ENCODE results near the gene NADK. TPM values are rescaled to one million over a fixed set of nuclear protein-coding genes. Genes with fewer than 3 reads are reported as not detected.

Gene NADK
- total RNA-seq, 2 donors from 2014 or later = 54.8 to 61.5 TPM

DNA sequence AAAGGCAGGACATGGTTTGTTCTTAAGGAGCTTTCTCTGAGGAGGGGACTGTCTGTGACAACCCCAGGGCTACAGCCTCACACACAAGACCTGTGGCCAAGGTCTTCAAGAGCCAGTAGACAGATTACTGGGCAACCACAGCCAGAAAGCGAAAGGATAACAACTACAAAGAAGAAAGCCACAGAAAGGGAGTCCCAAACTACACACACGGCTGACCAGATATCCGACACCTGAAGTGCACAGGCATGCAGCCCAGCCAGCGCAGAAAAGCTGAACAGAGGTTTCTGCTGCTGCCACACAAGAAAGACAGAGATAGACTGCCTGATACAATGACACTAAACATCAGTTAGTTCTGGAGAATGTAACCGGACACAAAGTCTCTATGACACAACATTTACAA is 21.4 kb upstream of the NADK start:
- H3K9me3 ChIP-seq (ENCODE audit: control insufficient read depth, low read length, poor library complexity, severe bottlenecking) = no peaks in the 10 kb centered on the region
- no peak for ATAC-seq
- peaks cover 24% of the 10 kb centered on the region for H3K4me1 Mint-ChIP-seq
- H3K4me3 Mint-ChIP-seq = no peak overlapping the region
- peaks cover 9% of the 10 kb centered on the region for H3K36me3 Mint-ChIP-seq (ENCODE audit: low read depth)
- no peaks in the 10 kb centered on the region for H3K27me3 Mint-ChIP-seq
- no peak for DNase-seq
- H3K27ac Mint-ChIP-seq = peak overlapping the region; percentile 68

DNA sequence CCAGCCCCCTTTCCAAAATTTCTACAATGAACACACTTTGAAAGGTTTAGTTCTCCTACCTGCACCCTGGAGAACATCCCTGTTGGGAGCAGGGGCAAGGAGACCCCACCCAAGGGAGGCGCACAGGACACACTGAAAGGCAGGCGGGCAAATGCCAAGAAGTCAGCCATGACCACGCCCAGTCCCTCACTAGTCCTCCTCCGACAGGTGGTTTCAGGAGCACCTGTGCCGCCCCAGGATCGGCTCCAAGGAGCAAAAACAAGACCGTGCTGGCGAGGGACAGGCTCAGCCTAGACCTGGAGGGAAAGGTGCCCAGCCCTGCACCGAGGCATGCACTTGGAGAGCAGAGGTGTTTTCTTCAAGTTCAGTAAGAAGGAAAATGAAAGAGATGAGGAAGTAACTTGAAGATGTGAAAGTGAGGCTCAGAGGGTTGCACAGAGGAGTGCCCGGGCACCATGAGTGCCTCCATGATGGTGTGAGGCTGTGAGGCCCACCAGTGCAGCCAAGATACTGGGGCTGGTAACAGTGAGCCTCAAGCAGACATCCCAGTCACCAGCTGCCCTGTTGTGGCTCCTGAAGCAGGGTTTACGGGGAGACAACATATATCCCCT is 19.6 kb upstream of the NADK start:
- H3K36me3 Mint-ChIP-seq (ENCODE audit: low read depth) = peaks cover 9% of the 10 kb centered on the region
- H3K27ac Mint-ChIP-seq = no peak overlapping the region
- no peak for DNase-seq
- peak; percentile 32 for ATAC-seq
- H3K4me1 Mint-ChIP-seq = peaks cover 22% of the 10 kb centered on the region
- H3K9me3 ChIP-seq (ENCODE audit: control insufficient read depth, low read length, poor library complexity, severe bottlenecking) = no peaks in the 10 kb centered on the region
- H3K27me3 Mint-ChIP-seq = no peaks in the 10 kb centered on the region
- peak overlapping the region; percentile 55 for H3K4me3 Mint-ChIP-seq

- Mint-ChIP-seq H3K36me3 (ENCODE audit: low read depth) (peaks cover 6% of the 10 kb centered on the region), H3K27ac (peak overlapping the region; percentile 43), H3K27me3 (no peaks in the 10 kb centered on the region), H3K4me1 (peaks cover 14% of the 10 kb centered on the region), H3K4me3 (no peak overlapping the region)
- ATAC-seq (peak; percentile 41), DNase-seq (no peak)
- H3K9me3 ChIP-seq (ENCODE audit: control insufficient read depth, low read length, poor library complexity, severe bottlenecking) = no peaks in the 10 kb centered on the region
Observed at GRCh38 chr1:1796466-1796865, 18.2 kb upstream of the NADK start.

DNA sequence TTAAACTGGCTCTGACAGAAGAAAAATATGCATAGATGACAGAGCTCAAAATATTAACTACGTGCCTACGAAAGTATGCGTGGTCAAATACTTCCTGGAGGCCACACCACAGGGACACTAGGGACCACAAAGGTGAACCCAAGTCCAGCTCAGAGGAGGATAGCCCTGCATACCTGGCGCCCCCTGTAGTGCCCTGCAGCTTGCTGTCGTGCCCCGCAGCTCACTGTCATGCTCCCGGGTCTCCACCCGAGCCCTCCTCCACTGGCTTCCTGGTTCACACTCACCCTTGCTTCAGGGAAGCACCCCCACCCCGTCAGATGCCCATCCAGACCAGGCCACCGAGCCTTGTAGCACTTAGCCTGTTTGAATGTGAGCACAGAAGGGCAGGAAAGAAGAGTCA is 16.7 kb upstream of the NADK start:
- ATAC-seq = no peak
- DNase-seq = no peak
- no peaks in the 10 kb centered on the region for H3K9me3 ChIP-seq (ENCODE audit: control insufficient read depth, low read length, poor library complexity, severe bottlenecking)
- Mint-ChIP-seq H3K4me1 (peaks cover 9% of the 10 kb centered on the region), H3K36me3 (ENCODE audit: low read depth) (peaks cover 6% of the 10 kb centered on the region), H3K27ac (no peak overlapping the region), H3K27me3 (no peaks in the 10 kb centered on the region), H3K4me3 (peak overlapping the region; percentile 36)

GRCh38 chr1:1793481-1794244 is 15.4 kb upstream of the NADK start:
- H3K27me3 Mint-ChIP-seq = no peaks in the 10 kb centered on the region
- DNase-seq = no peak
- peaks cover 11% of the 10 kb centered on the region for H3K36me3 Mint-ChIP-seq (ENCODE audit: low read depth)
- peak overlapping the region; percentile 66 for H3K27ac Mint-ChIP-seq
- ATAC-seq = no peak
- no peaks in the 10 kb centered on the region for H3K9me3 ChIP-seq (ENCODE audit: control insufficient read depth, low read length, poor library complexity, severe bottlenecking)
- peaks cover 9% of the 10 kb centered on the region for H3K4me1 Mint-ChIP-seq
- H3K4me3 Mint-ChIP-seq = no peak overlapping the region

DNA sequence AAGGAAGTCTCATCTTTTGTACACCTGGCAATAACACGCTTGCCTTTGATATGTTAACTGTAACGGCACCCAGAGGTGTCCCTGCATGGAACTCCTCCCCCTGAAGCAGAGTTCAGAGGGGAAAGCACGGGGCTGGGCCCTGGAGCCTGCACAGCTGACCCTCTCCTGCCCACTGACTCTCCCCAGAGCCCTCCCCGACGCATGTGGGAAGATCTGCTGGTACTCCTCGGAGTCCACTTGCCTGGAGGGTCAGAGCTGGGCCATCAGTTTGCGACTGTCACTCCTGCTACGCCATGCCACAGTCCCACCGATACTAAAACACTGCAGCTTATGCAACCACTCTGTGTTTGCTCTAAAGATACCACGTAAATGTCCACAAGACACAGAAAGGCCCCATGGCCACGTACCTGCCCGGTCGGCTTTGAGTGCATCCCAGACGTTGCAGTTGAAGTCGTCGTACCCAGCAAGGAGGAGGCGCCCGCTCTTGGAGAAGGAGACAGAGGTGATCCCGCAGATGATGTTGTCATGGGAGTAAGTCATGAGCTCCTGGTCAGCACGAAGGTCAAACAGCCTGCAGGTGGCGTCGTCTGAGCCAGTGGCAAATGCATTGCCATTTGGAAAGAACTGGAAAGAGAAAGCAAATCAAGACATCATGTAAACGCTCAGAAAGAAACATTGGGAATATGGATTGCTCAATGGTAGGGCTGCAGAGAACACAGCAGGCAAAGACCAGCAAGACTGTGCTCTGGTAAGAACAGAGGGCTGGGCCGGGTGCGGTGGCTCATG is 10.6 kb upstream of the NADK start:
- no peak for ATAC-seq
- peaks cover 11% of the 10 kb centered on the region for H3K36me3 Mint-ChIP-seq (ENCODE audit: low read depth)
- peaks cover 6% of the 10 kb centered on the region for H3K4me1 Mint-ChIP-seq
- no peak overlapping the region for H3K27ac Mint-ChIP-seq
- no peaks in the 10 kb centered on the region for H3K9me3 ChIP-seq (ENCODE audit: control insufficient read depth, low read length, poor library complexity, severe bottlenecking)
- no peak overlapping the region for H3K4me3 Mint-ChIP-seq
- H3K27me3 Mint-ChIP-seq = no peaks in the 10 kb centered on the region
- no peak for DNase-seq

DNA sequence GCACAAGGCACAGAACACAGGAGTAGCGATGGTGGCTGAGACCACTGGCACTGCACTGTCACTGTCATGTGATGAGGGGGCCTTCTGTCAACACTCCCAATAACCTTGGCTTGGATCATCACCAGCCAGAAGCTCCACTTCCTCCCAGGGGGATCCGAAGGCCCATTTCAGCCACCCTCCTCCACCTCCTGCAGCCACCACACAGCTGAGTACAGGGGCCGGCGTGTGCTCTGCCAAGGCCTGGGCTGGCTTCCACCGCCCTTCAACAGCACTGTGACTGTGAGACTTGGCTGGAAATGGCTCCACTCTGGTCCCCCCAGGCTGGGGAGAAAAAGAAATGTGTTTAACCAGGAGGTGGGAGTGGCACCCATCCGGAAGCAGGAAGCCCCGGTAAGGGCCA is 9.9 kb upstream of the NADK start:
- ATAC-seq = no peak
- H3K27ac Mint-ChIP-seq = no peak overlapping the region
- H3K4me3 Mint-ChIP-seq = no peak overlapping the region
- H3K36me3 Mint-ChIP-seq (ENCODE audit: low read depth) = peaks cover 7% of the 10 kb centered on the region
- peaks cover 4% of the 10 kb centered on the region for H3K4me1 Mint-ChIP-seq
- no peaks in the 10 kb centered on the region for H3K27me3 Mint-ChIP-seq
- no peaks in the 10 kb centered on the region for H3K9me3 ChIP-seq (ENCODE audit: control insufficient read depth, low read length, poor library complexity, severe bottlenecking)
- no peak for DNase-seq

DNA sequence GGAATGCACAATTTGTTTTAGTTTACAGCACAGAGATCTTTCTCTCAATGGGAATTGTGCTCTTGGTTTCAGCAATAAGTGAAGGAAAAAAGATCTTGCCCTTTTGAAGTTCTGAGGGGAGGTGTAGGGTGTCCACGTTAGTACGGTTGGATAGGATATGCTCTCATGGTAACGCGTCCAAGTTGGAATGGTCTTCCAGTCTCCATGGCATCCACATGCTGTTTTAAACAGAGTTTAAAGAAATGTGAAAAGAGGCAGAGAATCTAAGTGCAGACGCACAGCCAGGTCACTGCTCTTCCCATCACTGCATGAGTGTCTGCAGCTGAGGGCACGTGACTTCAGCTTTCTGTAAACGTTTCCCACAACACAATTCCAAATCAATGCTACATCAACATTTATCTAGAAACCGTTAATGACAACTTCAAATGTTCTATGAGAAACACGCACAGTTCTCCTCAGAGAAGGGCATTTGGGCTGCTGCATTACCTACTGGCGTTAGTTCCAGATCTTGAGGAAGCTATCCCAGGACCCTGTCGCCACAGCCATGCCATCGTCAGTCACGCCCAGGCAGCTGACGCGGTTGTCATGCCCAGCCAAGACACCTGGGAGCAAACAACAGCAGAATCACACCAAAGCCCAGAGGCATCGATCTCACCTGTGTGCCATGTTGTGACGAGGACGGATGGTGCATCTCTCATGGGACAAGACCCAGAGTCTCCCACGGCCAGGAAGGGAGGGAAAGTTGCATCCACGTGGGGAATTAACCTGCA is 8.8 kb upstream of the NADK start:
- H3K4me3 Mint-ChIP-seq = no peak overlapping the region
- DNase-seq (no peak), ATAC-seq (no peak)
- no peaks in the 10 kb centered on the region for H3K9me3 ChIP-seq (ENCODE audit: control insufficient read depth, low read length, poor library complexity, severe bottlenecking)
- peaks cover 7% of the 10 kb centered on the region for H3K36me3 Mint-ChIP-seq (ENCODE audit: low read depth)
- H3K4me1 Mint-ChIP-seq = peaks cover 10% of the 10 kb centered on the region
- H3K27me3 Mint-ChIP-seq = no peaks in the 10 kb centered on the region
- peak overlapping the region; percentile 39 for H3K27ac Mint-ChIP-seq

GRCh38 chr1:1785666-1786065 is 7.4 kb upstream of the NADK start:
- Mint-ChIP-seq H3K27me3 (no peaks in the 10 kb centered on the region), H3K4me3 (no peak overlapping the region), H3K36me3 (ENCODE audit: low read depth) (peaks cover 7% of the 10 kb centered on the region), H3K4me1 (peaks cover 19% of the 10 kb centered on the region), H3K27ac (no peak overlapping the region)
- H3K9me3 ChIP-seq (ENCODE audit: control insufficient read depth, low read length, poor library complexity, severe bottlenecking) = no peaks in the 10 kb centered on the region
- DNase-seq (no peak), ATAC-seq (no peak)

DNA sequence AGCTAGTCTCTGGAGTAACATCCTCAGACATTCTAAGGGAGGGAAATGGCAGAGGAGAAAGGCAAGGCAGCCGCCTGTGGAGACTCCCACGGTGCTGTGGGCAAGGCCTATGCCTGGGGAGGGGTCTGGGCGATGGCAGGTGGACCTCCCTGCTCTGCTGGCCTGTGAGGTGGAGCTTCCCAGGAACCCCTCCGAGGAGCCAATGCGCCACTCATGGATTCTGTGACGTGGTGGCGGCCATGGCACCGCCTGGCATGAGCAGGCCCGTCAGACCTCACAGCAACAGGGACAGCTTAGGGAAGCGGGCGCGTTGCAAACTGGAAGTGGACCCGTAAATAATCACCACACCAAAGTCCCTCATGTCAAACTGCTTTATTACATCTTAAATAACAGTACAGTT is 6.7 kb upstream of the NADK start:
- no peaks in the 10 kb centered on the region for H3K27me3 Mint-ChIP-seq
- ATAC-seq = no peak
- no peaks in the 10 kb centered on the region for H3K9me3 ChIP-seq (ENCODE audit: control insufficient read depth, low read length, poor library complexity, severe bottlenecking)
- peaks cover 26% of the 10 kb centered on the region for H3K4me1 Mint-ChIP-seq
- no peak overlapping the region for H3K27ac Mint-ChIP-seq
- peaks cover 7% of the 10 kb centered on the region for H3K36me3 Mint-ChIP-seq (ENCODE audit: low read depth)
- no peak for DNase-seq
- no peak overlapping the region for H3K4me3 Mint-ChIP-seq

DNA sequence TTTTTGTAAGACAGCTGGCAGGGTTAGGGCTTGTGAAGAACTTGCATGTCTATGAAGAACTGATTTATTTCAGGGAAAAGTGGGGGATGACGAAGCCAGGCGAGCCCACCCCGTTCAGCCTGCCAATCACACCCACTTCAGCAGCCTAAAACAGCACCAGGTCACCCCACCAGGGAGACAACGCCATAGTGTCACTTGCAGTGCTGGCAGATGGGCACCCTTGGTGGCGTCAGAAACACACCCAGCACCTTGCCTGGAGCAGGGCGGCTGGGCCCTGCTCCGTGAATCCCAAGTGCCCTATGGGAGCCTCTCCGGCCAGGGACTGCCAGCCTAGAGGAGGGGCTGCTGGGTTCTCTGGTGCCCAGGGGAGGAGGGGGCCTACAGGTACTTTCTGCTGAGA is 5.0 kb upstream of the NADK start:
- H3K4me1 Mint-ChIP-seq = peaks cover 32% of the 10 kb centered on the region
- H3K9me3 ChIP-seq (ENCODE audit: control insufficient read depth, low read length, poor library complexity, severe bottlenecking) = no peaks in the 10 kb centered on the region
- no peak for ATAC-seq
- H3K27ac Mint-ChIP-seq = peak overlapping the region; percentile 91
- no peak for DNase-seq
- H3K4me3 Mint-ChIP-seq = peak overlapping the region; percentile 77
- H3K27me3 Mint-ChIP-seq = no peaks in the 10 kb centered on the region
- H3K36me3 Mint-ChIP-seq (ENCODE audit: low read depth) = peaks cover 2% of the 10 kb centered on the region

DNA sequence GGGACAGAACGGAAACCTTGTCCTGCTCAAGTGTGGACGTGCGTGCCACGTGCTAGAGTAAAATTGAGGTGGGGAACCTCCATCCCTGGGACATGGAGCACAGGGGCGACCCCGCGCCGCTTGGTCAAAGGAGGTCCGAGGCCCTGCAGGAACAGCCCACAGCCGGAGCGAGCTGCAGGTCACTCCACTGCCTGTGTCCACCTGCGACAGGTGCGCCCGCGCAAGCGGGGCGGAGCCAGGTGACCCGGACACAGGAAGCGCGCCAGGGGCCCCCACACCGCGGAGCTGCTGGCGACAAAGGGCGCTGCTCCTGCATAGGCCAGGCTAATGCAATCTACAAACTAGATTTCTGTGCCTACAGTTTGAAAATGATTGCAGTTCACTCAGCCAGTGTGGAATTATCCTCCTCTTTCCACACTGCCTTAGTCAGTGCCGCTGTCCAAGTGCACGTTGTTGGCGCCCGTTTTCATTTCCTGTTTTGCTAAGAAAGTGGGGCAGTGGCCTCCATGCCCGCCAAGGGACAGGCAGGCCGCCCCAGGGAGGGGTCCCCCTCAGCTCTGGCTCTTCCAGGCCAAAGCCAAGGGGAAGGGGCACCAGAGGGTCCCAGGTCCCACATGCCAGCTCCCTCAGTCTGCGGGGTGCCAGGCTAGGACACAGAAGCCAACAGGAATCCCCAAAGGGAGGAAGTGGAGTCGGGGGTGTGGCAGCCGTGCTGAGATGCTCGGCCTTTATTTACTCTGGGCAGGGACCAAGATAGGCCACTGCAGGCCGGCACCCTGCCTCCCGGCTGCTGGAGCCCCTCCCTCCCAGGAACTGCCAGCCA is 4.3 kb upstream of the NADK start:
- no peaks in the 10 kb centered on the region for H3K9me3 ChIP-seq (ENCODE audit: control insufficient read depth, low read length, poor library complexity, severe bottlenecking)
- H3K27me3 Mint-ChIP-seq = no peaks in the 10 kb centered on the region
- peak overlapping the region; percentile 77 for H3K4me3 Mint-ChIP-seq
- peaks cover 32% of the 10 kb centered on the region for H3K4me1 Mint-ChIP-seq
- H3K36me3 Mint-ChIP-seq (ENCODE audit: low read depth) = peaks cover 2% of the 10 kb centered on the region
- peak overlapping the region; percentile 91 for H3K27ac Mint-ChIP-seq
- peak in 1 of 3 donors; percentile 22 for DNase-seq
- no peak for ATAC-seq

All from T-helper 17 cell (primary cell).